Panc1 (cell line): ENCODE results near the gene EME1. TPM values are rescaled to one million over a fixed set of nuclear protein-coding genes. Genes with fewer than 3 reads are reported as not detected.

Source experiments
- ATAC-seq: fragments of 200-7000 bp; cut with Tn5 transposase; 2 replicates; pipeline ENCODE4 v1.9.1; 2020; ENCODE audit warnings: mild to moderate bottlenecking, moderate library complexity
- BruUV-seq: library from RNA; stranded (reverse); fragments of 400-500 nt; replicated peaks from 2 replicates; lab custom pipeline; 2021; lab: Mats Ljungman, UMichigan
- CTCF ChIA-PET: fragments of 300-600 bp; sonication (Branson Sonifier 250); formaldehyde crosslinking; loops from one replicate; lab custom pipeline; 2022; ENCODE audit warnings: antibody characterized with exemption; lab: Charles Lee
- POLR2A ChIA-PET: fragments of 300-600 bp; sonication (Branson Sonifier 250); formaldehyde crosslinking; loops from one replicate; lab custom pipeline; 2022; ENCODE audit warnings: antibody characterized with exemption; lab: Charles Lee
- DNase-seq: peaks from one replicate; pipeline ENCODE4 v3.0.0-alpha.2; 2010; ENCODE audit warnings: low read depth, low spot score
- H3K27ac ChIP-seq: 2 replicates; pipeline ENCODE4 v1.5.1; 2011; ENCODE audit warnings: mild to moderate bottlenecking, low read length, inconsistent platforms
- H3K27me3 ChIP-seq: fragments of 200-500 bp; sonication (Bioruptor generic); 2 replicates; pipeline ENCODE4 v1.6.0; 2014; ENCODE audit warnings: low read length, inconsistent platforms; ENCODE audit not compliant: control insufficient read depth, insufficient read depth
- H3K36me3 ChIP-seq: fragments of 200-500 bp; sonication (Bioruptor generic); 2 replicates; pipeline ENCODE4 v1.5.1; 2014; ENCODE audit warnings: inconsistent platforms, mild to moderate bottlenecking, low read length, moderate library complexity; ENCODE audit not compliant: control insufficient read depth, insufficient read depth
- H3K4me1 ChIP-seq: 2 replicates; pipeline ENCODE4 v1.5.1; 2011; ENCODE audit warnings: inconsistent platforms, mild to moderate bottlenecking, low read length, moderate library complexity; ENCODE audit not compliant: control insufficient read depth, insufficient read depth
- H3K4me3 ChIP-seq, 2 experiments: 2 replicates each; pipeline ENCODE4 v1.5.1; 2011 to 2012; ENCODE audit warnings: low read depth in 2 of 2, low read length in 2 of 2, mild to moderate bottlenecking in 2 of 2, inconsistent platforms in 1 of 2, moderate library complexity in 1 of 2
- H3K9me3 ChIP-seq: fragments of 200-500 bp; sonication (Bioruptor generic); 2 replicates; pipeline ENCODE4 v1.5.1; 2014; ENCODE audit warnings: low read depth, mild to moderate bottlenecking, inconsistent platforms, low read length, moderate library complexity; ENCODE audit not compliant: control insufficient read depth, insufficient read depth
- POLR2AphosphoS5 ChIP-seq: IDR thresholded peaks from 2 replicates; pipeline ENCODE4 v1.6.1; 2012; ENCODE audit warnings: mild to moderate bottlenecking, low read depth, low read length, moderate library complexity
- SIN3A ChIP-seq: IDR thresholded peaks from 2 replicates; pipeline ENCODE4 v1.6.1; 2012; ENCODE audit warnings: low read depth, mild to moderate bottlenecking, low read length, moderate library complexity, borderline replicate concordance; ENCODE audit not compliant: insufficient read depth
- TCF7L2 ChIP-seq: IDR thresholded peaks from 2 replicates; pipeline ENCODE4 v1.6.1; 2011; ENCODE audit warnings: mild to moderate bottlenecking, low read depth, low read length, inconsistent platforms
- in situ Hi-C: cut with HindIII; loops from 2 replicates; pipeline ENCODE4 v1.10.0; 2016; ENCODE audit warnings: low sequenced_read_pairs, low pct_unique_long_range_greater_than_20kb
- intact Hi-C: fragments of 100-400 bp; cut with micrococcal nuclease; formaldehyde crosslinking; loops from one replicate; pipeline ENCODE4 v1.10.0; 2022; ENCODE audit not compliant: unreplicated experiment
- total RNA-seq: library from RNA; stranded (reverse); gene quantifications from one replicate; pipeline ENCODE4 v1.2.1, GENCODE V29; 2021; ENCODE audit not compliant: unreplicated experiment
- TF ChIP-seq, protein P1 (sequence below), 2 experiments: IDR thresholded peaks; 2 replicates each; pipeline ENCODE4 v1.6.1; 2011 to 2012; ENCODE audit warnings: low read depth in 2 of 2, control low read depth in 1 of 2, low read length in 1 of 2, mild to moderate bottlenecking in 1 of 2, moderate library complexity in 1 of 2; ENCODE audit not compliant: insufficient read depth in 1 of 2
- TF ChIP-seq, protein P2 (sequence below): fragments of 450-650 bp; IDR thresholded peaks from 2 replicates; pipeline ENCODE4 v1.5.1; 2017; ENCODE audit warnings: mild to moderate bottlenecking

Gene EME1
- total RNA-seq, 1 experiment from 2014 or later, result 15.3 TPM

DNA sequence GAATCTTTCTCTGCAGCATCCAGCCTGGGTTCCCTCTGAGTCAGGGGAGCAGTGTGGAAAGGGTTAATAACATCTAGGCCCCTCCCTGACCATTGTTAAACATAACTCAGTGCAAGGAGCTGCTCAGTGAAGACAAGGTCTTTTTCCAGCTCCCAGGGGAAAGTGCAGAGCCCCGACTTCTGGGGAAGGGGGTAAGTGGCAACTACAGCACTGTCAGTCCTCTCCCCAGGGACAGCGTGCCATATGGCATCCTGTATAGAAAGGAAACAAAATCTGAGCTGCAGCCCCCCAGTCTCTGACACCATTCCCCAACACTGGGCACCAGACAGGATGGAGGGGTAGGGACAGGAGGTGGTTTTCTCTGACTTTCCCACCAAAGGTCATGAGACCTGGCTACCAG is 7.9 kb upstream of the EME1 start:
- Histone ChIP-seq H3K4me3 (no peak overlapping the region), H3K27ac (no peak overlapping the region), H3K36me3 (peaks cover 21% of the 10 kb centered on the region), H3K9me3 (no peaks in the 10 kb centered on the region), H3K4me1 (peaks cover 7% of the 10 kb centered on the region; the same call in 1 of the 2 replicates), H3K27me3 (no peaks in the 10 kb centered on the region)
- DNase-seq (no peak), ATAC-seq (no peak)
- CTCF ChIA-PET, result interaction anchor here (1.1 to 1.2 kb wide), 2 partner anchors 163 to 167 kb away, joined by 3 to 4 read pairs; no protein-coding TSS in a partner anchor
- TF ChIP-seq POLR2AphosphoS5, result no peak
- TF ChIP-seq, protein P1, sequence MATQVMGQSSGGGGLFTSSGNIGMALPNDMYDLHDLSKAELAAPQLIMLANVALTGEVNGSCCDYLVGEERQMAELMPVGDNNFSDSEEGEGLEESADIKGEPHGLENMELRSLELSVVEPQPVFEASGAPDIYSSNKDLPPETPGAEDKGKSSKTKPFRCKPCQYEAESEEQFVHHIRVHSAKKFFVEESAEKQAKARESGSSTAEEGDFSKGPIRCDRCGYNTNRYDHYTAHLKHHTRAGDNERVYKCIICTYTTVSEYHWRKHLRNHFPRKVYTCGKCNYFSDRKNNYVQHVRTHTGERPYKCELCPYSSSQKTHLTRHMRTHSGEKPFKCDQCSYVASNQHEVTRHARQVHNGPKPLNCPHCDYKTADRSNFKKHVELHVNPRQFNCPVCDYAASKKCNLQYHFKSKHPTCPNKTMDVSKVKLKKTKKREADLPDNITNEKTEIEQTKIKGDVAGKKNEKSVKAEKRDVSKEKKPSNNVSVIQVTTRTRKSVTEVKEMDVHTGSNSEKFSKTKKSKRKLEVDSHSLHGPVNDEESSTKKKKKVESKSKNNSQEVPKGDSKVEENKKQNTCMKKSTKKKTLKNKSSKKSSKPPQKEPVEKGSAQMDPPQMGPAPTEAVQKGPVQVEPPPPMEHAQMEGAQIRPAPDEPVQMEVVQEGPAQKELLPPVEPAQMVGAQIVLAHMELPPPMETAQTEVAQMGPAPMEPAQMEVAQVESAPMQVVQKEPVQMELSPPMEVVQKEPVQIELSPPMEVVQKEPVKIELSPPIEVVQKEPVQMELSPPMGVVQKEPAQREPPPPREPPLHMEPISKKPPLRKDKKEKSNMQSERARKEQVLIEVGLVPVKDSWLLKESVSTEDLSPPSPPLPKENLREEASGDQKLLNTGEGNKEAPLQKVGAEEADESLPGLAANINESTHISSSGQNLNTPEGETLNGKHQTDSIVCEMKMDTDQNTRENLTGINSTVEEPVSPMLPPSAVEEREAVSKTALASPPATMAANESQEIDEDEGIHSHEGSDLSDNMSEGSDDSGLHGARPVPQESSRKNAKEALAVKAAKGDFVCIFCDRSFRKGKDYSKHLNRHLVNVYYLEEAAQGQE (IDR thresholded peaks at IDR 0.05; ENCODE audit: insufficient read depth in 1 of 2, low read depth in 2 of 2, low read length in 1 of 2), result no peak
- TF ChIP-seq, protein P2, sequence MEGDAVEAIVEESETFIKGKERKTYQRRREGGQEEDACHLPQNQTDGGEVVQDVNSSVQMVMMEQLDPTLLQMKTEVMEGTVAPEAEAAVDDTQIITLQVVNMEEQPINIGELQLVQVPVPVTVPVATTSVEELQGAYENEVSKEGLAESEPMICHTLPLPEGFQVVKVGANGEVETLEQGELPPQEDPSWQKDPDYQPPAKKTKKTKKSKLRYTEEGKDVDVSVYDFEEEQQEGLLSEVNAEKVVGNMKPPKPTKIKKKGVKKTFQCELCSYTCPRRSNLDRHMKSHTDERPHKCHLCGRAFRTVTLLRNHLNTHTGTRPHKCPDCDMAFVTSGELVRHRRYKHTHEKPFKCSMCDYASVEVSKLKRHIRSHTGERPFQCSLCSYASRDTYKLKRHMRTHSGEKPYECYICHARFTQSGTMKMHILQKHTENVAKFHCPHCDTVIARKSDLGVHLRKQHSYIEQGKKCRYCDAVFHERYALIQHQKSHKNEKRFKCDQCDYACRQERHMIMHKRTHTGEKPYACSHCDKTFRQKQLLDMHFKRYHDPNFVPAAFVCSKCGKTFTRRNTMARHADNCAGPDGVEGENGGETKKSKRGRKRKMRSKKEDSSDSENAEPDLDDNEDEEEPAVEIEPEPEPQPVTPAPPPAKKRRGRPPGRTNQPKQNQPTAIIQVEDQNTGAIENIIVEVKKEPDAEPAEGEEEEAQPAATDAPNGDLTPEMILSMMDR, result no peak
- no peak for TF ChIP-seq TCF7L2
- in situ Hi-C loops (no loop called here), intact Hi-C loops (no loop called here)
- BruUV-seq, result no TSS peak
- POLR2A ChIA-PET, result no interaction called here

DNA sequence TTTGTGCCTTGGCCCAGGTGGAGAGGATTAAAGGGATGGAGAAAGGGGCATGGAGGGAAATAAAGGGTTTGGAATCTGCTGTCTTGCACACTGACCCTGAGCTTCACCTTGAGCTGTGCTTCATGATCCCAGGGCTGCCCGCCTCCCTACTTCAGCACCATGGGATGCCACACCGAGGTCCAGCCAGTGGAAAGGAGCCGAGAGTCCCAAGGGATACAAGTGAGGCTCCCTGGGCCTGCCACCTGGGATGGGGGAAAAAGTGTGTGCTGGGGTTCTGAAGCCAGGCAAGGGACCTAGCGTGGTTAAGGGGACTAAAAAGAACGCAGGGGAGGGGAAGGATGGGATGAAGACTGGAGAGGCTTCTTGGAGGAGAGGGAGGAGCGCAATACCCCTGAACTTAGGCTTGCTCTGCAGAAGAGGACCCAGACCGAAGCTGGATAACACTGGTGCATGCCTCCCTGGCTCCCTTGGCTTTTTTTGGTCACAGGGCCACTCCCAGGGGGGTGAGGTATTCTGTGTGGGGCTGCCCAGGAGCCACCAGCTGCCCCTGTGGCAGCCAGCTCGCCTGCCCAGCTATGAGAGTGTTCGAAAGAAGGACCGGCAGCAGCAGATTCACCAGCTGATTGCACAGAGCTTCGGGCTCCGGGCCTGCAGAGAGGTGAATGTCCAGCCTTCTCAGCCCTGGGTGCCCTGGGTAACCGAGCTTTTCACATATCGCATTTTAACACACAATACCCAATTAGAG is 7.2 kb upstream of the EME1 start:
- H3K4me3 ChIP-seq, result no peak overlapping the region
- ChIA-PET POLR2A (no interaction called here), CTCF (interaction anchor here (1.1 to 1.2 kb wide), 2 partner anchors 164 to 168 kb away, joined by 3 to 4 read pairs; no protein-coding TSS in a partner anchor)
- no TSS peak for BruUV-seq
- TF ChIP-seq POLR2AphosphoS5 (0 out of 2 replicates have a peak, but pooled peaks have one; percentile 16), SIN3A (no peak)
- ATAC-seq (no peak), DNase-seq (no peak)
- H3K4me1 ChIP-seq, result peaks cover 7% of the 10 kb centered on the region; the same call in 1 of the 2 replicates
- H3K9me3 ChIP-seq, result no peaks in the 10 kb centered on the region
- H3K27ac ChIP-seq, result no peak overlapping the region
- intact Hi-C loops (no loop called here), in situ Hi-C loops (no loop called here)
- peaks cover 21% of the 10 kb centered on the region for H3K36me3 ChIP-seq
- no peaks in the 10 kb centered on the region for H3K27me3 ChIP-seq

GRCh38 chr17:50367401-50367800 is 5.6 kb upstream of the EME1 start:
- Histone ChIP-seq H3K4me3 (no peak overlapping the region), H3K9me3 (no peaks in the 10 kb centered on the region), H3K36me3 (peaks cover 21% of the 10 kb centered on the region), H3K27me3 (no peaks in the 10 kb centered on the region), H3K27ac (no peak overlapping the region), H3K4me1 (peaks cover 12% of the 10 kb centered on the region)
- CTCF ChIA-PET, result no interaction called here
- TF ChIP-seq, protein P1 (IDR thresholded peaks at IDR 0.05; ENCODE audit: insufficient read depth in 1 of 2, low read depth in 2 of 2, low read length in 1 of 2), result no peak
- TF ChIP-seq POLR2AphosphoS5, result no peak
- no peak for TF ChIP-seq SIN3A
- intact Hi-C loops (no loop called here), in situ Hi-C loops (no loop called here)
- no peak for DNase-seq
- no TSS peak for BruUV-seq
- no peak for ATAC-seq
- POLR2A ChIA-PET, result no interaction called here
